HCT116 (cell line): Measurements from ENCODE around the gene DLG5. TPM values are rescaled to one million over a fixed set of nuclear protein-coding genes. Genes with fewer than 3 reads are reported as not detected.

Experiments
- ATAC-seq: fragments of 200-7000 bp; cut with Tn5 transposase; 2 replicates; pipeline ENCODE4 v1.9.1; 2020; ENCODE audit warnings: mild to moderate bottlenecking, moderate library complexity
- BruUV-seq: library from RNA; stranded (reverse); fragments of 400-500 nt; replicated peaks from 2 replicates; lab custom pipeline; 2021; lab: Mats Ljungman, UMichigan
- CTCF ChIA-PET: fragments of 300-600 bp; sonication (Branson Sonifier 250); formaldehyde crosslinking; loops from one replicate; lab custom pipeline; 2021; ENCODE audit warnings: antibody characterized with exemption; lab: Charles Lee
- POLR2A ChIA-PET: fragments of 300-600, 350-600 bp; sonication (Branson Sonifier 250); formaldehyde crosslinking; loops from one replicate; lab custom pipeline; 2021; ENCODE audit warnings: antibody characterized with exemption; lab: Charles Lee
- RAD21 ChIA-PET, 2 experiments: fragments of 300-600 bp; sonication (Branson Sonifier 250); formaldehyde crosslinking; loops; one replicate each; lab custom pipeline; 2023; ENCODE audit warnings: low total read pairs in 2 of 2; ENCODE audit not compliant: uncharacterized antibody in 2 of 2, unreplicated experiment in 2 of 2, low non-redundant PET in 1 of 2; lab: Charles Lee
- DNase-seq: peaks from one replicate; pipeline ENCODE4 v3.0.0-alpha.2; 2010; ENCODE audit warnings: low read depth, low spot score
- H2AFZ ChIP-seq: fragments of 200-600 bp; shearing (Covaris generic), sonication (generic); 2 replicates; pipeline ENCODE4 v1.6.1; 2017; ENCODE audit warnings: low read depth, mixed run types, mixed read lengths, antibody characterized with exemption, low read length; ENCODE audit not compliant: poor library complexity, severe bottlenecking
- H3K27ac ChIP-seq: 2 replicates; pipeline ENCODE4 v1.5.1; 2012; ENCODE audit warnings: low read depth, low read length
- H3K27me3 ChIP-seq: fragments of 200-600 bp; sonication (generic); 2 replicates; pipeline ENCODE4 v1.6.1; 2016; ENCODE audit warnings: mixed run types, low read length, mixed read lengths; ENCODE audit not compliant: insufficient read depth
- H3K36me3 ChIP-seq, 2 experiments: fragments of 200-500 bp in 1 of 2; fragments of 200-600 bp in 1 of 2; sonication (Bioruptor generic) in 1 of 2; sonication (generic) in 1 of 2; 2 replicates each; pipeline versions ENCODE4 v1.5.1 to v1.6.1; 2014 to 2016; ENCODE audit warnings: low read length in 2 of 2, inconsistent platforms in 1 of 2, mixed read lengths in 1 of 2, mixed run types in 1 of 2; ENCODE audit not compliant: insufficient read depth in 2 of 2, control insufficient read depth in 1 of 2
- H3K4me1 ChIP-seq, 2 experiments: fragments of 200-600 bp in 1 of 2; sonication (generic) in 1 of 2; 2 replicates each; pipeline versions ENCODE4 v1.5.1 to v1.6.1; 2012 to 2017; ENCODE audit warnings: low read length in 2 of 2, inconsistent platforms in 1 of 2, mild to moderate bottlenecking in 1 of 2, mixed read lengths in 1 of 2, mixed run types in 1 of 2, moderate library complexity in 1 of 2; ENCODE audit not compliant: insufficient read depth in 2 of 2, control insufficient read depth in 1 of 2
- H3K4me2 ChIP-seq: fragments of 200-600 bp; sonication (generic); 2 replicates; pipeline ENCODE4 v1.6.1; 2017; ENCODE audit warnings: mixed run types, low read length, mixed read lengths
- H3K4me3 ChIP-seq, 2 experiments: fragments of 200-600 bp in 1 of 2; sonication (generic) in 1 of 2; replicated peaks in 1 of 2; 2 replicates each; pipeline ENCODE4 v1.5.1; 2011 to 2016; ENCODE audit warnings: low read length in 2 of 2, control low read depth in 1 of 2, low read depth in 1 of 2, mild to moderate bottlenecking in 1 of 2, mixed read lengths in 1 of 2, mixed run types in 1 of 2
- H3K79me2 ChIP-seq: fragments of 200-600 bp; sonication (generic); 2 replicates; pipeline ENCODE4 v1.6.1; 2017; ENCODE audit warnings: mild to moderate bottlenecking, mixed run types, low read length, moderate library complexity, mixed read lengths; ENCODE audit not compliant: insufficient read depth
- H3K9ac ChIP-seq: fragments of 200-600 bp; sonication (generic); 2 replicates; pipeline ENCODE4 v1.6.1; 2016; ENCODE audit warnings: low read length, mixed read lengths
- H3K9me2 ChIP-seq: fragments of 200-600 bp; sonication (generic), shearing (Covaris generic); 2 replicates; pipeline ENCODE4 v1.6.1; 2017; ENCODE audit warnings: mixed run types, mild to moderate bottlenecking, moderate library complexity; ENCODE audit not compliant: insufficient read depth
- H3K9me3 ChIP-seq, 2 experiments: fragments of 200-500 bp in 1 of 2; fragments of 200-600 bp in 1 of 2; sonication (Bioruptor generic) in 1 of 2; sonication (generic) in 1 of 2; 2 replicates each; pipeline ENCODE4 v1.6.1; 2014 to 2017; ENCODE audit warnings: low read length in 2 of 2, mixed read lengths in 2 of 2, inconsistent platforms in 1 of 2, low read depth in 1 of 2, mild to moderate bottlenecking in 1 of 2, mixed run types in 1 of 2, moderate library complexity in 1 of 2; ENCODE audit not compliant: control insufficient read depth in 1 of 2, insufficient read depth in 1 of 2
- H4K20me1 ChIP-seq: fragments of 200-600 bp; sonication (generic), shearing (Covaris generic); 2 replicates; pipeline ENCODE4 v1.6.1; 2017; ENCODE audit warnings: mixed run types, mild to moderate bottlenecking, moderate library complexity; ENCODE audit not compliant: insufficient read depth
- ATF3 ChIP-seq: IDR thresholded peaks from 2 replicates; pipeline ENCODE4 v1.6.1; 2012
- CBX3 ChIP-seq: IDR thresholded peaks from 2 replicates; pipeline ENCODE4 v1.6.1; 2012; ENCODE audit warnings: low read depth
- CEBPB ChIP-seq: IDR thresholded peaks from 2 replicates; pipeline ENCODE4 v1.6.1; 2012; ENCODE audit warnings: low read depth
- CTCF ChIP-seq, 3 experiments: fragments of 200-600 bp in 1 of 3; sonication (generic) in 1 of 3; IDR thresholded peaks in 2 of 3; conservative IDR thresholded peaks in 1 of 3; 2 replicates each; pipeline ENCODE4 v1.5.1; 2012 to 2017; ENCODE audit warnings: low read depth in 2 of 3, low read length in 2 of 3, antibody characterized with exemption in 1 of 3, borderline replicate concordance in 1 of 3, control low read depth in 1 of 3, mild to moderate bottlenecking in 1 of 3, mixed read lengths in 1 of 3, mixed run types in 1 of 3, moderate library complexity in 1 of 3; ENCODE audit not compliant: insufficient read depth in 1 of 3
- EGR1 ChIP-seq: IDR thresholded peaks from 2 replicates; pipeline ENCODE4 v1.6.1; 2012; ENCODE audit warnings: low read depth
- EZH2phosphoT487 ChIP-seq: fragments of 200-600 bp; IDR thresholded peaks from 2 replicates; pipeline ENCODE4 v1.6.1; 2018; ENCODE audit warnings: antibody characterized with exemption, borderline replicate concordance
- FOSL1 ChIP-seq: IDR thresholded peaks from 2 replicates; pipeline ENCODE4 v1.6.1; 2012; ENCODE audit warnings: low read depth
- POLR2A ChIP-seq: IDR thresholded peaks from 2 replicates; pipeline ENCODE4 v1.7.0; 2011; ENCODE audit warnings: borderline replicate concordance; ENCODE audit not compliant: insufficient read depth, insufficient read length; ENCODE audit errors: extremely low read depth
- RAD21 ChIP-seq: IDR thresholded peaks from 2 replicates; pipeline ENCODE4 v1.6.1; 2012; ENCODE audit warnings: low read depth, mild to moderate bottlenecking
- SIN3A ChIP-seq: IDR thresholded peaks from 2 replicates; pipeline ENCODE4 v1.6.1; 2012; ENCODE audit warnings: low read depth
- SP1 ChIP-seq: IDR thresholded peaks from 2 replicates; pipeline ENCODE4 v1.6.1; 2012; ENCODE audit warnings: low read depth
- TCF7L2 ChIP-seq: IDR thresholded peaks from 2 replicates; pipeline ENCODE4 v1.7.0; 2011; ENCODE audit warnings: borderline replicate concordance, inconsistent platforms; ENCODE audit not compliant: insufficient read depth, insufficient read length; ENCODE audit errors: extremely low read depth
- ZFX ChIP-seq: fragments of 450-650 bp; IDR thresholded peaks from 2 replicates; pipeline ENCODE4 v1.6.1; 2017
- ZNF274 ChIP-seq: fragments of 200-500 bp; sonication (Bioruptor generic); IDR thresholded peaks from 2 replicates; pipeline ENCODE4 v1.6.1; 2014; ENCODE audit warnings: mild to moderate bottlenecking, low read depth, low read length, inconsistent platforms
- intact Hi-C: fragments of 100-400 bp; cut with micrococcal nuclease; formaldehyde crosslinking; loops from 2 replicates; pipeline ENCODE4 v1.10.0; 2022
- total RNA-seq: library from RNA; stranded (reverse); gene quantifications from one replicate; pipeline ENCODE4 v1.2.1, GENCODE V29; 2021; ENCODE audit not compliant: unreplicated experiment

Gene DLG5
- total RNA-seq, 1 experiment from 2014 or later: 44.8 TPM

GRCh38 chr10:77824908-77825307 is 101.6 kb downstream of the DLG5 start (continued):
- TF ChIP-seq ATF3: no peak
- no peak for TF ChIP-seq SP1
- TF ChIP-seq POLR2A: no peak
- no peak for TF ChIP-seq TCF7L2
- no peak for TF ChIP-seq SIN3A
- no peak for TF ChIP-seq EZH2phosphoT487
- no peak for TF ChIP-seq EGR1

DNA sequence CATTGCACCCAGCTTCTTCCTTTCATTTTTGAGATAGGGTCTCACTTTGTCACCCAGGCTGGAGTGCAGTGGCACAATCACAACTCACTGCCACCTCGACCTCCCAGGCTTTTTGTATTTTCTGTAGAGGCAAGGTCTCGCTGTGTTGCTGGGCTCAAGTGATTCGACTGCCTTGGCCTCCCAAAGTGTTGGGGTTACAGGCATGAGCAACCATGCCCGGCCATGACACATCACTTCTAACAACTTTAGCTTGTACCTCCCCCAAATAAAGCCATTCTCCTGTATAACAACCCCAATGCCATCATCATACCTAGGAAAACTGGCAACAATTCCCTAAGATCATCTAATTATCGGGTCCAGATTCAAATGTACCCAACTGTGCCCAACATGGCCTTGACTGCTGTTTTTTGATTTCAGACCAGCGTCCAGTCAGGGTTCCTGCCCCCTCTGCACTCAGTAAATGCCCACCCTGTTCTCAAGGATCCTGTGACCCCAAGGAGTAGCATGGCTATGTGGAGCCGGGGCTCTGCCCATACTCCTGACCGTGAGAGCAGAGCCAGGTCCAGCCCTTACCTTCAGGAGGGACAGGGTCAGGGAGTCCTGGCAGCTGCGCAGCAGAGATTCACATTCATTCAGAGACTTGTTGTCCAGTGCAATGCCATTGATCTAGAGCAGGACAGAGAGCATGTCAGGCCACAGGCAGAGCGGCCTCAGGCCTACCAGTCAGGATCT is 102.6 kb downstream of the DLG5 start:
- ChIA-PET CTCF (no interaction called here), POLR2A (no interaction called here), RAD21 (no interaction called here)
- DNase-seq (no peak), ATAC-seq (no peak)
- Histone ChIP-seq H3K27me3 (no peaks in the 10 kb centered on the region), H3K27ac (no peak overlapping the region), H3K36me3 (peaks cover 10 to 14% of the 10 kb centered on the region in 2 experiments; a peak in 3 of 4 replicates), H3K4me2 (no peak overlapping the region), H4K20me1 (no peaks in the 10 kb centered on the region), H3K9ac (no peak overlapping the region), H3K4me3 (no peak overlapping the region), H3K9me2 (no peaks in the 10 kb centered on the region), H3K4me1 (peaks cover 6 to 15% of the 10 kb centered on the region in 2 experiments; a peak in 3 of 4 replicates), H2AFZ (no peak overlapping the region), H3K9me3 (no peaks in the 10 kb centered on the region), H3K79me2 (no peaks in the 10 kb centered on the region)
- intact Hi-C loops: no loop called here
- TF ChIP-seq ZFX (no peak), CEBPB (no peak), TCF7L2 (no peak), RAD21 (no peak), CTCF (IDR thresholded peaks at IDR 0.05 in 2 of 3, conservative IDR thresholded peaks at IDR 0.05 in 1 of 3; ENCODE audit: borderline replicate concordance in 1 of 3, insufficient read depth in 1 of 3, low read depth in 2 of 3, low read length in 2 of 3) (no peak), CBX3 (no peak), ZNF274 (no peak), FOSL1 (no peak)
- no TSS peak for BruUV-seq
